ACC112 (cell line): ENCODE results near the gene ZNF266.

Source experiments
- H2AFZ ChIP-seq: fragments of 200-600 bp; sonication (generic); one replicate; pipeline ENCODE4 v1.6.0; 2017; ENCODE audit warnings: antibody characterized with exemption, low read length; ENCODE audit not compliant: unreplicated experiment
- H3K27ac ChIP-seq: fragments of 200-600 bp; sonication (generic); 2 replicates; pipeline ENCODE4 v1.5.1; 2014; ENCODE audit warnings: low read depth, mild to moderate bottlenecking, antibody characterized with exemption, low read length, moderate library complexity
- H3K27me3 ChIP-seq: fragments of 200-600 bp; sonication (generic); 2 replicates; pipeline ENCODE4 v1.6.1; 2014; ENCODE audit warnings: mild to moderate bottlenecking, antibody characterized with exemption, low read length, moderate library complexity, mixed read lengths; ENCODE audit not compliant: insufficient read depth
- H3K36me3 ChIP-seq: fragments of 200-600 bp; sonication (generic); 2 replicates; pipeline ENCODE4 v1.6.1; 2016; ENCODE audit warnings: mild to moderate bottlenecking, antibody characterized with exemption, low read length, moderate library complexity, mixed read lengths; ENCODE audit not compliant: insufficient read depth
- H3K4me1 ChIP-seq: fragments of 200-600 bp; sonication (generic); one replicate; pipeline ENCODE4 v1.6.1; 2016; ENCODE audit warnings: low read length, mixed read lengths; ENCODE audit not compliant: insufficient read depth, unreplicated experiment, control insufficient read depth
- H3K4me3 ChIP-seq: fragments of 200-600 bp; sonication (generic); 2 replicates; pipeline ENCODE4 v1.5.1; 2014; ENCODE audit warnings: mild to moderate bottlenecking, low read depth, low read length
- H3K79me2 ChIP-seq: fragments of 200-600 bp; sonication (generic); one replicate; pipeline ENCODE4 v1.6.0; 2016; ENCODE audit warnings: low read length; ENCODE audit not compliant: control insufficient read depth, unreplicated experiment, insufficient read depth

The ZNF266 gene

DNA sequence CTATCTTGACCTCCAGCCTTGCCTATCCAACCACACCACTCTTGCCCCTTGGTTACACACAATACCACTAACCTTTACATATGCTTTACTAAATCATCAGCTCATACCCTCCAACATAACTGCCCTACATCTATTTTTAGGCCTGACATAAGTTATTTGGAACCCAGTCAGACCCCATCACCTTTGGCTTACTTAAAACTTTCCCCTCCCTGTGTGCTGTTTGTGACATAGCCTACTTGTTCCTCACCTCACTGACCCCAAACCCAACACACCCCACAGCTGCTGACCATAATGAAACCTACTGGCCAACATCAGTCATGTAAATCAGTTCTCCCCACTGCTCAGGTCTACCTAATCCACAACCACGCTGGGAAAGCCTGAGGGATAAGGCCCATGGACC lies 4.9 kb downstream of the ZNF266 start:
- peaks cover 9% of the 10 kb centered on the region for H3K4me1 ChIP-seq
- H3K79me2 ChIP-seq: peaks cover 14% of the 10 kb centered on the region
- no peak overlapping the region for H3K27ac ChIP-seq
- H2AFZ ChIP-seq: no peak overlapping the region
- H3K4me3 ChIP-seq: no peak overlapping the region
- no peaks in the 10 kb centered on the region for H3K27me3 ChIP-seq
- peaks cover 4% of the 10 kb centered on the region; the same call in 1 of the 2 replicates for H3K36me3 ChIP-seq

DNA sequence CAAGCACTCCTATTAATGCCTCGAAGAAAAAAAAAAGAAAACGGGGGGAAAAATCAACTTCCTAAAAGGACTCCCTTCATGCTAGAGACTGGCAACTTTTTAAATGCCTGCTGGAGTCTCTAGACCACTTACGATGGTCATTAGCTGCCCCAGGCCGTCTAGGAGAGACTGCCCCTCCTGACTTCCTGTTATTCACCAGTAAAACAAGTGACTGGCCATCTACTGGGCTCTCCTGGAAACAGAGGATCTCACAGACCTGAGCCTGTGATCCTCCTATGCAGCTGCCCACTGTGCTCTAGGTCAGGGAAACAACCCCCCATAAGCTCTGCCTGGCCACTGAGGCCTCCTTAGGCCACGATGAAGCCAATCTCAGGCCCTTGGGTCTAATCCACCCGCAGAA lies 7.4 kb downstream of the ZNF266 start:
- no peaks in the 10 kb centered on the region for H3K27me3 ChIP-seq
- no peaks in the 10 kb centered on the region for H3K79me2 ChIP-seq
- no peaks in the 10 kb centered on the region for H3K4me1 ChIP-seq
- no peak overlapping the region for H2AFZ ChIP-seq
- no peak overlapping the region for H3K4me3 ChIP-seq
- H3K27ac ChIP-seq: no peak overlapping the region
- H3K36me3 ChIP-seq: peaks cover under 1% of the 10 kb centered on the region; the same call in 1 of the 2 replicates

DNA sequence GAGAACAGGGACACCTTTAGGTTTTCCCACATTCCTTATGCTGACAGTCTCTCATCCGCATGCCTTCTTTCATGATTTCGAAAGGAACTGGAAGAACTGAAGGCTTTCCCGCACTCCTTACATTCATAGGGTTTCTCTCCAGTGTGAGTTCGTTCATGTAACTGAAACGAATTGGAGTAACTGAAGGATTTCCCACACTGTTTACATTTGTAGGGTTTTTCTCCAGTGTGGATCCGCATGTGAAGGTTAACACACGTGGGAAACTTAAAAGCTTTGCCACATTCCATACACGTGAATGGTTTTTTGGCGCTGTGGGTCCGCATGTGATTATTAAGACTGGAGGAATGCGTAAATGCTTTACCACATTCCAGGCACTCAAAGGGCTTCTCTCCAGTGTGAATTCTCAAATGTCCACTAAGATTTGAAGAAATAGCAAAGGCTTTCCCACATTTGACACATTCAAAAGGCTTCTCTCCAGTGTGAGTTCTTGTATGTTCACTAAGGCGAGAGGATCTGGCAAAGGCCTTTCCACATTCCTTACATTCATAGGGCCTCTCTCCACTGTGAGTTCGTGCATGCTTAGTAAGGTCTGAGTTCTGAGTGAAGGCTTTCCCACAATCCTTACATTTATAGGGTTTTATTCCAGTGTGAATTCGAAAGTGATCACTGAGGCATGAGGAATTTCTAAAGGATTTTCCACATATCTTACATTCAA lies 22.0 kb downstream of the ZNF266 start:
- Histone ChIP-seq H3K36me3 (peaks cover 60% of the 10 kb centered on the region), H2AFZ (no peak overlapping the region), H3K4me3 (no peak overlapping the region)

DNA sequence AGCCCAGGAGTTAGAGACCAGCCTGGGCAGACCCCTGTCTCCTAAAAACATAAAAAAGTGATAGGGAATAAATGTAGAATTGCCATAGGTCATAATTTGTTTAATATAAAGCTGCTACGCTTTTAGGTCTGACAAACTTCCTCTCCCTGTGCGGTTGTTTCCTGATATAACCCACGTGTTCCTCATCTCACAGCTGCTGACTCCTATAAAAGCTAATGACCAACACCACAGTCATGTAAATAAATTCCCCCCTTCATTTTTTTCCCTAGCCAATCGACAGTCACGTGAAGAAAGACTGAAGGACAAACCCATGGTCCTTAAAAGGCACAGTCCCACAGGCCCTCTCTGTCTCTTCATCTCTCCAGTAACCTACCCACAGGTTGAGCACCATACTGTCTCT lies 27.5 kb downstream of the ZNF266 start:
- no peaks in the 10 kb centered on the region for H3K27me3 ChIP-seq
- peaks cover 6% of the 10 kb centered on the region for H3K79me2 ChIP-seq
- peak overlapping the region; percentile 91 for H3K4me3 ChIP-seq
- peaks cover 15% of the 10 kb centered on the region for H3K36me3 ChIP-seq
- peak overlapping the region; percentile 95 for H2AFZ ChIP-seq
- no peak overlapping the region for H3K27ac ChIP-seq
- H3K4me1 ChIP-seq: no peaks in the 10 kb centered on the region

More for the DNA sequence above, 22.0 kb downstream of the ZNF266 start:
- Histone ChIP-seq H3K27me3 (no peaks in the 10 kb centered on the region), H3K79me2 (no peaks in the 10 kb centered on the region), H3K4me1 (no peaks in the 10 kb centered on the region), H3K27ac (no peak overlapping the region)

DNA sequence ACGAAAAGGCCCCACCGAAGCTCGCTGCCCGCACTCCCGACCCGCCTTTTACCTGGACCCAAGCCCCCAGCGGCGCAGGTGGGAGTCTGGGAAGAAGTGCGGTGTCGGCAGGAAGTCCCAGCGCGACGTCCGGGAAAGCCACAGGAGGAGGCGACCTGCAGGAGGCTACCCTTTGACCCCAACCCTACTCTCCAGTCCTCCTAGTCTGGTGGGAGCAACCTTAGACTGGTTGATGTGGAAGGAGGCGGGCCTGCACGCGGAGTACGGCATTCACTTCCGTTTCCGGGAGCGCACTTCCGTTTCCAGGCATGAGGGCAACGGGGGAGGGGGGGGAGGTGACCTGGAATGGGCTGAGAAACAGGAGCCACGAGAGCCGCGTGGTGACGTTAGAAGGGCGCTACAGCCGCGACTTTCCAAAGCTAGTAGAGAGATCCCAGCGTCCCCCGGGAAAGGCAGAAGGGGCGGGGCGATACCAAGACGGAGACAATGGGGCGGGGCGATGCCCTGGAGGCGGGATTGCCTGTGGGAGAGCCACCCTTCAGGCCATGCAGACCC lies 28.5 kb downstream of the ZNF266 start:
- Histone ChIP-seq H3K27me3 (no peaks in the 10 kb centered on the region), H3K27ac (peak overlapping the region; percentile 59), H3K4me3 (peak overlapping the region; percentile 91), H2AFZ (peak overlapping the region; percentile 95), H3K4me1 (no peaks in the 10 kb centered on the region), H3K79me2 (peaks cover 6% of the 10 kb centered on the region), H3K36me3 (peaks cover 6% of the 10 kb centered on the region; the same call in 1 of the 2 replicates)

DNA sequence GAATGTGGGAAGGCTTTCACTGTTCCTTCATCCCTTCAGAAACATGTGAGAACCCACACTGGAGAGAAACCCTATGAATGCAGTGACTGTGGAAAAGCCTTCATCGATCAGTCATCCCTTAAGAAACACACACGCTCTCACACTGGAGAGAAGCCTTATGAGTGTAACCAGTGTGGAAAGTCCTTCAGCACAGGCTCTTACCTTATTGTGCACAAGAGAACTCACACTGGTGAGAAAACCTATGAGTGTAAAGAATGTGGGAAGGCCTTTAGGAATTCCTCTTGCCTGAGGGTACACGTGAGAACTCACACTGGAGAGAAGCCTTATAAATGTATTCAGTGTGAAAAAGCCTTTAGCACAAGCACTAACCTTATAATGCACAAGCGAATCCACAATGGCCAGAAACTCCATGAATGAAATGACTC lies 54.0 kb downstream of the ZNF266 start:
- Histone ChIP-seq H3K27me3 (no peaks in the 10 kb centered on the region), H3K79me2 (no peaks in the 10 kb centered on the region), H3K4me3 (no peak overlapping the region), H2AFZ (no peak overlapping the region), H3K4me1 (no peaks in the 10 kb centered on the region), H3K36me3 (peaks cover 96% of the 10 kb centered on the region), H3K27ac (no peak overlapping the region)

DNA sequence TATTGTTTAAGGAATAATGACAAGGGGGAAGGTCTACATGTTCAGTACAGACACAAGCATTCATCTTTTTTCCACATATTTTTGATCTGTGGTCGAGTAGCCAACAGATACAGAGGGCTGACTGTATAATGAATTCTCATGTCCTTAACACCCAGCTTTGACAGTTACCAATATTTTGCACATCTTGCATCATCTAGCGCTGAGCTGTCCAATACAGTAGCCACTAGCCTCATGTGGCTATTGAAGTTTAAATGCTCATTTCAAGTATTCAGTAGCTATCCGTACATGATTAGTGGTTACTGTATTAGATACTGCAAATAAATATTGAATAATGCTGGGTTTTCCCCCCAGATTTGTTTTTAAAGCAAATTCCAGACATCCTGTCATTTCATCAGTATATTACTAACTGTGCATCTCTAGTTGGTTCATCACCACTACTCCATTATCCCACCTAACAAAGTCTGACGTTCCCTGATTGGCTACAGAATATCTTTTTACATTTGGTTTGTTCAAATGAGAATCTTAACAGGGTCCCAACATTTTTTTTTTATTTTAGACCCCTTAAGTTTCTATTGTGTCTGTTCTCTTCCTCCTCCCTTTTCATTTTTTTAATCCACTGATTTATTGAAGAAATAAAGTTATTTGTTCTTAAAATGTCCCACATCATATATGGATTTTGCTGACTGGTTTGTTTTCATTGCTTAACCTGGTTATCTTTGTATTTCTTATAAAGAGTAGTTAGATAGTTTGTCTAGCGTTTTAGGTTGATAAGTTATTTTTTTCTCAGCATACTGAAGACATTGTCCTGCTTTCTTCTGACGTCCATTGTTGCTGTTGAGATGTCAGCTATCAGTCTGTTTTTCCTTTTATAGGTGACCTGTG lies 64.4 kb downstream of the ZNF266 start:
- no peaks in the 10 kb centered on the region for H3K4me1 ChIP-seq
- H2AFZ ChIP-seq: no peak overlapping the region
- no peak overlapping the region for H3K27ac ChIP-seq
- no peak overlapping the region for H3K4me3 ChIP-seq
- H3K36me3 ChIP-seq: peaks cover 34% of the 10 kb centered on the region
- H3K27me3 ChIP-seq: no peaks in the 10 kb centered on the region
- no peaks in the 10 kb centered on the region for H3K79me2 ChIP-seq

DNA sequence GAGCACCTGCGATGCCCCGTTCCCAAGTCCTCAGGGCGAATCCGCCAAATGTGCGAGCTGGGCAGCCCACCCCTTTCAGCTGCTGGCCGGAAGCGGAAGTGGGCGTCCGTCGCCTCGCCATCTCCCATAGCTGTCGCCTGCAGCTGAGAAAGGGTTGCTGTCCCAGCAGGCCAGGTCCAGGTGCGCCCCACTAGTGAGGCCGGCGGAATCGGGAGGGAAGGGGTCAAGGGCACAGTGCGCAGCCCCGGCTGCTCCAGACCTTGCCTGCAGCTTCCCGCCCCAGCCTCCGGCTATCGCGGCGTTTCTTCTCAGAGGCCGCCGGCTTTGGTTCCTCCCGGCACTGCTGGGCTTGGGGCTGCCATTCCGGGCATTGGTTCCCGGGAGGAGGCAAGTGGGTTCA lies 72.5 kb downstream of the ZNF266 start, which contains the start of gene ZNF177:
Gene ZNF177, plus strand, starts transcription at position 109 of the 400 bp plus-strand sequence. CDS start 15,299 bp downstream, outside the sequence.
- peaks cover 6% of the 10 kb centered on the region; the same call in 1 of the 2 replicates for H3K36me3 ChIP-seq
- H3K27ac ChIP-seq: no peak within 1 kb of the TSS
- H3K79me2 ChIP-seq: no peaks in the 10 kb centered on the region
- H3K4me3 ChIP-seq: peak within 1 kb of the TSS; percentile 74
- peak within 1 kb of the TSS; percentile 38 for H2AFZ ChIP-seq
- H3K4me1 ChIP-seq: no peaks in the 10 kb centered on the region
- no peaks in the 10 kb centered on the region for H3K27me3 ChIP-seq
